ENCODE data around the gene MASTL.

DNA sequence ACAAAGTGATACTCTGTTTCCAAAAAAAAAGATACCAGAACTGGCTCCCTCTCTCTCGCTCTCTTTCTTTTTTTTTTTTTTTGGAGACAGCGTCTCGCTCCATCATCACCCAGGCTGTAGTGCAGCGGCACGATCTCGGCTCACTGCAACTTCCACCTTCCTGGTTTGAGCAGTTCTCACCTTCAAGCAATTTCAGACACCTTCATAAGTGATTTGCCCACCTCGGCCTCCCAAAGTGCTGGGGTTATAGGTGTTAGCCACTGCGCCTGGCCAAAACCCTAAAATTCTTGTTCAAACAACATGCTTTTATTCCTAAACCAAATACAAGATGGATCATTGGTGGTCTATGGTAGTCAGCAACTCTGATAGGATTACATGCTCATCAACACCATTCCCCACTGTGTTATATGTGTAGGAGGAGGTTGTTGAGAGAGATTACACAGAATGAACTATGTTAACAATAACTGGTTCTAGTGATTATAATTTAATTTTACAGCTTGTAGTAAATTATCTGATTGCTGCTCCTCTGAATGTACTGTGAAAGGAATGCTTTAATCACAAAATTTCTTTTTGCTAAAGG is 69.9 kb downstream of the MASTL start:
- TF ChIP-seq, protein P1, sequence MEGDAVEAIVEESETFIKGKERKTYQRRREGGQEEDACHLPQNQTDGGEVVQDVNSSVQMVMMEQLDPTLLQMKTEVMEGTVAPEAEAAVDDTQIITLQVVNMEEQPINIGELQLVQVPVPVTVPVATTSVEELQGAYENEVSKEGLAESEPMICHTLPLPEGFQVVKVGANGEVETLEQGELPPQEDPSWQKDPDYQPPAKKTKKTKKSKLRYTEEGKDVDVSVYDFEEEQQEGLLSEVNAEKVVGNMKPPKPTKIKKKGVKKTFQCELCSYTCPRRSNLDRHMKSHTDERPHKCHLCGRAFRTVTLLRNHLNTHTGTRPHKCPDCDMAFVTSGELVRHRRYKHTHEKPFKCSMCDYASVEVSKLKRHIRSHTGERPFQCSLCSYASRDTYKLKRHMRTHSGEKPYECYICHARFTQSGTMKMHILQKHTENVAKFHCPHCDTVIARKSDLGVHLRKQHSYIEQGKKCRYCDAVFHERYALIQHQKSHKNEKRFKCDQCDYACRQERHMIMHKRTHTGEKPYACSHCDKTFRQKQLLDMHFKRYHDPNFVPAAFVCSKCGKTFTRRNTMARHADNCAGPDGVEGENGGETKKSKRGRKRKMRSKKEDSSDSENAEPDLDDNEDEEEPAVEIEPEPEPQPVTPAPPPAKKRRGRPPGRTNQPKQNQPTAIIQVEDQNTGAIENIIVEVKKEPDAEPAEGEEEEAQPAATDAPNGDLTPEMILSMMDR (IDR thresholded peaks at IDR 0.05; ENCODE audit: insufficient read depth, low read length, poor library complexity, severe bottlenecking) = no peak
- TF ChIP-seq EZH2phosphoT487 (conservative IDR thresholded peaks at IDR 0.05; ENCODE audit: low read length) = no peak
